Astrocyte (in vitro differentiated cells and primary cell): ENCODE data around the gene SPATC1L.

ENCODE experiments used
- CTCF ChIP-seq: IDR thresholded peaks from 2 replicates; pipeline ENCODE4 v1.5.1; 2011; ENCODE audit warnings: low read depth, mild to moderate bottlenecking, inconsistent platforms, low read length, moderate library complexity; ENCODE audit not compliant: insufficient read depth
- EZH2 ChIP-seq: IDR thresholded peaks from 2 replicates; pipeline ENCODE4 v1.6.1; 2012; ENCODE audit warnings: mild to moderate bottlenecking, low read length, inconsistent platforms; ENCODE audit not compliant: insufficient read depth

- TF ChIP-seq EZH2 (no peak), CTCF (no peak)
Measured at GRCh38 chr21:46199436-46200373, 15.4 kb upstream of the SPATC1L start.
